Progenitor cell of endocrine pancreas (in vitro differentiated cells): ENCODE results near the gene MICB. TPM values are rescaled to one million over a fixed set of nuclear protein-coding genes. Genes with fewer than 3 reads are reported as not detected.

Source experiments
- DNase-seq: peaks from one replicate; pipeline ENCODE4 v3.0.0; 2021; ENCODE audit warnings: low spot score; ENCODE audit not compliant: unreplicated experiment
- H3K27ac Mint-ChIP-seq: 2 replicates; pipeline ENCODE4 v1.8.0; 2021; ENCODE audit warnings: mild to moderate bottlenecking, moderate library complexity, mixed read lengths
- H3K27me3 Mint-ChIP-seq: 2 replicates; pipeline ENCODE4 v1.8.0; 2021; ENCODE audit warnings: mixed read lengths
- H3K36me3 Mint-ChIP-seq: 2 replicates; pipeline ENCODE4 v1.8.0; 2022; ENCODE audit warnings: mixed read lengths; ENCODE audit not compliant: insufficient read depth
- H3K4me1 Mint-ChIP-seq: 2 replicates; pipeline ENCODE4 v1.8.0; 2021; ENCODE audit warnings: low read depth, mixed read lengths
- H3K4me3 Mint-ChIP-seq: 2 replicates; pipeline ENCODE4 v1.8.0; 2021; ENCODE audit warnings: low read depth, mild to moderate bottlenecking, moderate library complexity, mixed read lengths
- H3K9me3 Mint-ChIP-seq: 2 replicates; pipeline ENCODE4 v1.8.0; 2021; ENCODE audit warnings: low read depth, mixed read lengths
- total RNA-seq: library from RNA; stranded (reverse); gene quantifications from 2 replicates; pipeline ENCODE4 v1.2.1, GENCODE V29; 2021
- TF ChIP-seq, protein P1 (sequence below): fragments of 200-600 bp; sonication (generic); IDR thresholded peaks from one replicate; pipeline ENCODE4 v1.5.0; 2021; ENCODE audit warnings: antibody characterized with exemption, mild to moderate bottlenecking; ENCODE audit not compliant: unreplicated experiment

Gene MICB
- total RNA-seq, 1 donor from 2014 or later, result 0.43 TPM

DNA sequence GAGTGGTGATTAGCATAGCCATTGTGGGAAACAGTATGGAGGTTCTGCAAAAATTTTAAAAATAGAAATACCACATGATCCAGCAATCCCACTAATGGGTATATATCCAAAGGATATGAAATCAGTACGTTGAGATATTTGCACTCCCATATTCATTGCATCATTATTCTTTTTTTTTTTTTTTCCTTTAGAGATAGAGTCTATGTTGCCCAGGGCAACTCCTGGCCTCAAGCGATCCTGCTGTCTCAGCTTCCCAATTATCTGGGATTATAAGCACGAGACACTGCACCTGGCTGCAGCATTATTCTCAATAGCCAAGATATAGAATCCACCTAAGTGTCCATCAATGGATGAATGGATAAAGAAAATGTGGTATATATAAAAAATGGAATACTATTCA, 23.9 kb downstream of the MICB start:
- Mint-ChIP-seq H3K27me3 (peaks cover 14% of the 10 kb centered on the region), H3K4me1 (no peaks in the 10 kb centered on the region), H3K4me3 (no peak overlapping the region), H3K27ac (no peak overlapping the region), H3K36me3 (no peaks in the 10 kb centered on the region), H3K9me3 (no peaks in the 10 kb centered on the region)
- TF ChIP-seq, protein P1, sequence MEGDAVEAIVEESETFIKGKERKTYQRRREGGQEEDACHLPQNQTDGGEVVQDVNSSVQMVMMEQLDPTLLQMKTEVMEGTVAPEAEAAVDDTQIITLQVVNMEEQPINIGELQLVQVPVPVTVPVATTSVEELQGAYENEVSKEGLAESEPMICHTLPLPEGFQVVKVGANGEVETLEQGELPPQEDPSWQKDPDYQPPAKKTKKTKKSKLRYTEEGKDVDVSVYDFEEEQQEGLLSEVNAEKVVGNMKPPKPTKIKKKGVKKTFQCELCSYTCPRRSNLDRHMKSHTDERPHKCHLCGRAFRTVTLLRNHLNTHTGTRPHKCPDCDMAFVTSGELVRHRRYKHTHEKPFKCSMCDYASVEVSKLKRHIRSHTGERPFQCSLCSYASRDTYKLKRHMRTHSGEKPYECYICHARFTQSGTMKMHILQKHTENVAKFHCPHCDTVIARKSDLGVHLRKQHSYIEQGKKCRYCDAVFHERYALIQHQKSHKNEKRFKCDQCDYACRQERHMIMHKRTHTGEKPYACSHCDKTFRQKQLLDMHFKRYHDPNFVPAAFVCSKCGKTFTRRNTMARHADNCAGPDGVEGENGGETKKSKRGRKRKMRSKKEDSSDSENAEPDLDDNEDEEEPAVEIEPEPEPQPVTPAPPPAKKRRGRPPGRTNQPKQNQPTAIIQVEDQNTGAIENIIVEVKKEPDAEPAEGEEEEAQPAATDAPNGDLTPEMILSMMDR, result no peak
- no peak for DNase-seq

DNA sequence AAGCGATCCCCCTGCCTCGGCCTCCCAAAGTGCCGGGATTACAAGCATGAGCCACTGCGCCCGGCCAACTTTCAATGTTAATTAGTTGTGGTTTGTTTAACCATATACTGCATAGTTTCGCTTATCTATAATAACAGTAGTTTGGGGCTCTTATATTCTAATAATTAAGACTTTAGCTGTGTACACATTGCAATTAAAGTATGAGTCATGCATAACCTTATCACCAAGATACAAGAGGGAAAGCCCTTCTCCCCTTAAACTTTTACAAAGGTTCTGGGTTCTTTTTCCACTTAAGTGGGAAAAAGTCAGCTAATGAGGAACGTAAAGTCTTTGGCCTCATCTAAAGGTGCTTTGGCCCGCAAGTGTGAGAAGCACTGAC, 27.6 kb downstream of the MICB start:
- H3K27me3 Mint-ChIP-seq, result peaks cover 5% of the 10 kb centered on the region
- peaks cover 6% of the 10 kb centered on the region for H3K36me3 Mint-ChIP-seq

DNA sequence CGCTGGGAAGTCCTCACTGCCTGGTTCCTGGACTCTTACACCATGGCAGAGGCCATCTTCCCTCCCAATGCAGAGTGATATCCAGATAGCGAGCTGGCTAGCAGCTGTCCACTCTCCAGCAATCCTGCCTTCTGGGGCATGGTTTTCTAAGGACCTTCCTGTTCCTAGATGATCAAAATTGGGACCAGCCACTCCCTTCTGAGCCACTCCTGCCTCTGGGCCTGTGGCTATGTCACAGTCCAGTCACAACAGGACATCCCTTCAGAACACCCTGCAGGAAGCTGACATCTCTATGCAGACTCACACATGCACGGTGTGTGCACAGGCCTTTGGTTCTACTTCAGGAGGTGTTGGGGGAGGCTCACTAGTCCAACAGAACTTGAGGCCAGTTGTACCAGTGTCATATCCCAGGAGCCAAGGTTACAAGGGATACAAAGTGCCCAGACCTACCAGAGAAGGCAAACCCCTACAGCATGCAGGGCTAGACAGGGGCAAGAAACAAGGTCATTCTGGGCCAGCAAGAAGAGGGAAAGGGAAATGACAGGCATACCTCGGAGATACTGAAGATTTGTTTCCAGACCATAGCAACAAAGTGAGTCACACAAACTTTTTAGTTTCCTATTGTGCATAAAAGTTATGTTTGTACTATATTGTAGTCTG, 28.1 kb downstream of the MICB start:
- H3K27me3 Mint-ChIP-seq, result peaks cover 4% of the 10 kb centered on the region

More for the DNA sequence above, 27.6 kb downstream of the MICB start:
- Mint-ChIP-seq H3K27ac (no peak overlapping the region), H3K9me3 (no peaks in the 10 kb centered on the region), H3K4me3 (no peak overlapping the region), H3K4me1 (peaks cover 6% of the 10 kb centered on the region)
- TF ChIP-seq, protein P1, result no peak
- DNase-seq, result no peak

DNA sequence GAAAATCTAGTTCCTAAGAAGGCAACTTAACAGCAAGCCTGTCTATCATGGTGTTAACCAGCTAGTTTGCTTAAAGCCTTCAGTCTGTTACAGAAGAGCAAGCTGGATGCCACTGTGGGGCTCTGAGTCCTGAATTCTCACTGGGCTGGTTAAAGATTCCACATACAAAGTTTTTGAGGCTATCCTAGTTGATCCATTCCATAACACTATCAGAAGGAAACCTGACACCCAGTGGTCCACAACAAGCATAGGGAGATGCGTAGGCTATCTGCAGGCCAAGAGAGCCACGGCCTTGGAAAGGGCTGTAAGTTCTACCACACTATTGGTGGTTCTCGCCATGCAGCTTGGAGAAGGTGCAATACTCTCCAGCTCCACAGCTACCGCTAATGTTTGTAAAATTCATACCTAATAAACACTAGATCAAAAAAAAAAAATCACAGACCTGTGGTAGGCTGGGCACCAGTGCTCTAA, 30.4 kb downstream of the MICB start:
- no peak for DNase-seq
- H3K27ac Mint-ChIP-seq, result peak overlapping the region; percentile 45
- TF ChIP-seq, protein P1, result no peak
- H3K4me3 Mint-ChIP-seq, result no peak overlapping the region
- peaks cover 18% of the 10 kb centered on the region for H3K36me3 Mint-ChIP-seq
- H3K9me3 Mint-ChIP-seq, result no peaks in the 10 kb centered on the region
- H3K4me1 Mint-ChIP-seq, result peaks cover 8% of the 10 kb centered on the region
- H3K27me3 Mint-ChIP-seq, result no peaks in the 10 kb centered on the region

More for the DNA sequence above, 28.1 kb downstream of the MICB start:
- Mint-ChIP-seq H3K27ac (no peak overlapping the region), H3K36me3 (peaks cover 10% of the 10 kb centered on the region), H3K4me1 (peaks cover 8% of the 10 kb centered on the region), H3K9me3 (no peaks in the 10 kb centered on the region), H3K4me3 (no peak overlapping the region)
- no peak for DNase-seq
- TF ChIP-seq, protein P1, result no peak

DNA sequence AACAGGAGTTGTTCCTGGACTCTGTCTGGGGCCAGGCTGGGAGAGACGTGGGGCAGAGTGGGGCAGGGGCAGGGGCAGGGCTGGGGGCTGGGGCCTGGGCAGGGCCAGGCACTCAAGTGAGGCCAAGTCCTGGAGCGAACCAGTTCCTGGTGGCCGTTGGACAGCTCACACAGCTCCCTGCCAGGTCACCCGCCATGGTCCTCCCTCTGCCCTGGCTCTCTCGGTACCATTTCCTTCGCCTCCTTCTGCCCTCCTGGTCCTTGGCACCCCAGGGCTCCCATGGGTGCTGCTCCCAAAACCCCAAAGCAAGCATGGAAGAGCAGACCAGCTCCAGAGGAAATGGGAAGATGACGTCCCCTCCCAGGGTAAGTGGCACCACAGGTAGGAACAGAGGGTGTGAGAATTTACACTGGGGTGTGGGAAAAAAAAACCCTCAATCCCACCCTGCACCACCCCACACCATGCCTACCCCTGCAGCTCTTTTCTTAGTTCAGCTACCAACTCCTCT, 30.9 kb downstream of the MICB start, which contains the start of gene MCCD1:
Gene MCCD1, plus strand, starts transcription at position 142 of the 508 bp plus-strand sequence. Its CDS starts 53 bp downstream, at position 195.
- Mint-ChIP-seq H3K4me1 (peaks cover 8% of the 10 kb centered on the region), H3K36me3 (peaks cover 18% of the 10 kb centered on the region), H3K4me3 (no peak within 1 kb of the TSS), H3K27me3 (no peaks in the 10 kb centered on the region), H3K9me3 (no peaks in the 10 kb centered on the region), H3K27ac (peak within 1 kb of the TSS; percentile 76)
- DNase-seq, result no peak
- TF ChIP-seq, protein P1, result no peak
